HG02885 (cell line): Measurements from ENCODE around the gene IRS2.

Source experiments
- ATAC-seq: cut with Tn5 transposase; IDR thresholded peaks from one replicate; pipeline ENCODE4 v1.9.1; 2021; ENCODE audit warnings: mild to moderate bottlenecking; ENCODE audit not compliant: unreplicated experiment, poor library complexity

Gene IRS2

DNA sequence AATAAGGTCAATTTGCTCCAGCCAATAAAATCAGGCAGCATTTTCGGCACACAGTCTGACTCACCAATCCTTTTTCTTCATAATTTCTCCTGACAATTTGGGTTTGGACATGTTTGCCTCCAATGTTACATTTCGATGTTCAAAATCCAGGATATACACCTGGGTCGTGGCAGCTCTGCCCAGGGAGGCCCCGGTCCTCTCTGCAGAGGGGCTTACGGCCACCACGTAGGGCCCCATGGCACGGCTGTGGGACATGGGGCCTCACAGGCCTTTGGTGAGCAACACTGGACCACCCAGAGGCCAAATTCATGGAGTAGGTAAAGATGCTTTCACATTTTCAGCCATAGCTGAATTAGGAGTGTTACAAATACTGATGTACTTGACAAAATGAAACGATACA lies 25.4 kb downstream of the IRS2 start:
- ATAC-seq: no peak

DNA sequence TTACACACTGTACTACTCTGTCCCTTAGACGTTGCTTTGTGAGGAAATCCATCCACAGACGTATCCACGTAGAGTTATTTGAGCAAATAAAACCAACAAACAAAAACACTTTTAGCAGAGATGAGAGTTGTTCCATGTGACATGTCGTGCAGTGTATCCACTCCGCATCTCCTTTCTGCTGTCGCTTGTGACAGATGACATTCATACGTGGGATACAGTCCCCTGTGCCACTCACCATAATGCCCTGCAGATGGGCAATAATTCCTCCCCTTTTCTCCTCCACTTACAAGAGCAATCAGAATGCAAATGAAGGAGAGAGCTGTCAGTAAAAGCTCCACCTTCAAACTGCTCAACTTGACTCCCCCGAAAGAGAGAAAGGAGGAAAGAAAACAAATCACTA lies 26.0 kb downstream of the IRS2 start:
- ATAC-seq: no peak

DNA sequence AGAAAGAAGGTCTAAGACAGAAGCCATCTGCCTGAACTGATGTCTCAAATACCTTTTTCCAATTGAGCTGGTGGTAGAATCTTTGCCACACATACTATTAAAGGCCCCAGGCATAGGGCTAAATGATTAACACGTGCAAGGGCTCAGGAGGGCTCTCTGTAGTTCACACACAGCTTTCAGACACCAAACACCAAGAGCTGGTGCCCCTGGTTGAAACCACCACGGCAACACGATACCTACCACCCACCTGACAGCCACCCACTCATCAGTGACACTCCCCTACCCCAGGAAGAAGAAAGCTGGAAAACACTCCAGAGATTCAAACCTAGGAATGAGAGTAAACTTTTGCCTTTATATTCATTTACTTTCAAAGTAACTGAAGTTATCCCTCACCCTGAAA lies 26.8 kb downstream of the IRS2 start:
- no peak for ATAC-seq

DNA sequence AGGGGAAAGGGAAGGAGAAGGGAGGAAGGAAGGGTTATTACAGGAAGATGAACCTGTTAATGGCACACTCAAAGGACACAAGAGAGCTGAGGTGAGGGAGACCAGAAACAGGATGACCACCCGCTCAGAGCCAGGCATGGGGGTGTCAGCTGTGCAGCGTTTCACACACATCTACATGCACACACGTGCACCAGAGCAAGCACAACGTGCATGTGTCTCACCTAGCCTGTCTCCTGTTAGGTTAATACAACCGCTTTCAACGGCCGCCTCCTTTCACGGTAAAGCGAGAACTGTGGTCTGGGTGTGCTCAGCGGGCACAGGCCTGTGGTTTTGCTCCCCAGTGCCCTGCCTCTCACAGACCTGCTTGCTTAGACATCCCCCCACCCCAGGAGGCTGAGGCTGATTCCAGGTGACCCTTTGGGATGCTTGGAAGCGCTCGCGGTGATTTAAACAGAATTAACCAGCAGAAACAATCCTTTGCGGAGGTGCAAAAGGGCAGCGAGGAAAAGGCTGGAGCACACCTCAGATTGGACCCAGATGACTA lies 27.4 kb downstream of the IRS2 start:
- no peak for ATAC-seq

DNA sequence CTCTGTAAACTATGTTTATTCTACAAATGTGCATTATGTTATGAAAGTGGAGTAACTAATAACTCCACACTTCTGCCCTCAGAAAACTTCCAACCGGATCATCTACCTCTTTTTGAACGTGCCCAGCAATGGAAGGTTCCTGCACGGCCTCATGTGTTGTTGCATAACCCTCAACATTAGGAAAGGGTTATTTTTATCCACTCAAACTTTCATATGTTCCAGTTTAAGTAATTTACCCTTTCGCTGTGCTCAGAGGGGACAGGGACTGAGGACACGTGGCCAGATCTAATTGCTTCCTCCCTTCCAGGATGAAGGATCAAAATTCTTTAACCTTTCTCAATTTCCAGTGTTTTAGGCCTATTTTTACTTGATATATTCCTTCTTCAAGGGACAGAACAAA lies 29.6 kb downstream of the IRS2 start:
- no peak for ATAC-seq

DNA sequence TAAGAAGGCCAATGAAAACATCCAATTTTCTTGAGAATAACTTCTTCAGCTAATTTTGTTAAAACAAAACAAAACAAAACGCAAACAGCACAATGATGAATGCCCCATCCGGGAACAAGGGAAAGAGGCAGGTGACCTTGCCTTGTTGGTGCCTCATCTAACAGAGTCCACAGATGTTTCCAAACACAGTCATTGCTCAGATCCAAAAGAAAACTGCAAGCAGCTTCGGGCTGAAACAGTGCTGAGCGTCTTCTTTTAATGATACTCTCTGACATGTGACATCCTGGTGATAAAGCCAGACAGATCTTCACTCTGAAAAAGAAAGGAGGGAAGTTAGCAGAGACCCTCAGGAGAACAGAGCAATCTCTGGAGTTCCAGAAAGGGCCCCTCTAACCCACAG lies 30.4 kb downstream of the IRS2 start:
- ATAC-seq: no peak

DNA sequence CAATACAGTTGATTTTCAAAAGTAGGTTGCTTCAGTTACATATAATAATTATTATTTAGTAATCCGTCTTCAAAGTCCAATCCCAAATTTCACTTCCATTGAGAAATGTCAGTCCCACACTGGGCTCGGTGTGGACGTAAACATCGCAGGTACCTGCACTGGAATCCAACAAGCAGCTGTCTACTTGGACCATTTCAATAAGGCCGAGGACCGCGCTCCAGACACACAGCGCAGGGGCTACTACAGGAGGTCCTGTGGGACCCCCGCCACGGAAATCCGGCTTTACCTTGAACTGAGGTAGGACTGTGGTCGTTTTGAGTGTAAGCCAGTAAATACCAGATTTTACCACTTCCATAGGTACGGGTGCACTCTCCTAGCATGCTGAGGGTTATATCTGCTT lies 30.8 kb downstream of the IRS2 start:
- no peak for ATAC-seq

DNA sequence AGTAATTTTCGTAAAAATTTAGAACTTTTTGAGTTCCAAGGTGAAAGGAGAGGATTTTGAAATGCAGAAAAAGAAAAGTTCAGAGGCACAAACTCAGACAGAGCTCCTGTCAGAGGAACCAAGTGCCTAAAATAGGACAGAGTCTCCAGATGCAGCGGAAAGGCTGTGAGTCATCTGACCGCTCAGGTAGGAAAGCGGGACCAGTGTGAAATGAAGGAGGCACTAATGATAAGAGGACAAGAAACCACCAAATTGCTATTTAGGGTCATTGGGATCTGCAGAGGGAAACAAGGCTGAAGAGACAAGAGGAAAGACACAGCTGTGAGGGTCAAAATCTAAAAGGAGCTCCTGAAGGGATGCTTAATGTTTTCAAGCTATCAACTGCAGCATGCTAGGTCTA lies 34.9 kb downstream of the IRS2 start:
- ATAC-seq: no peak

DNA sequence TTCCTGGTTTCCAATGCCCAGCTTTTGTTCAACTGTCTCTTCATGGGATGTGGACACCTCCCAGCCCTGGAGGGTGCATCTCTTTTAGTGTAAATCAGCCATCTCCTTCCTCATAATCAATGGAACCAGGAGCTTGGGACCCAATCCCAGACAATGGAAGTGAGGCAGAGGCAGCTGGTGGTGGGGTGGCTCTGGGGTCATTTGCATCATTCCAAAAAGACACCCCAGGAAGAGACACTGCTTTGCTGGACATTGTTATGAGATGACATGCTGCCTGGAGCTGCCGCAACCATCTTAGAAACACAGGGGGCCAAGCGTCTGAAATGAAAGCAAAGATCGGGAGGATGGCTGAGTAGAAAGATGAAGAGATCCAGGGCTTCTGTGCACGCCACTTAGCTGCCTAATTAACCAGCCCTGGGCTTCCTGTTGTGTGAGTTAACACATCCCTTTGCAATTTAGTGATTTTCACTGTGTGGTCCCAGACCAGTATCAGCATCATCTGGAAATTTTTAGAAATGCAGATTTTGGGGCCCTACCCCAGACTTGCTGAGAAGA lies 36.1 kb downstream of the IRS2 start:
- ATAC-seq: no peak

DNA sequence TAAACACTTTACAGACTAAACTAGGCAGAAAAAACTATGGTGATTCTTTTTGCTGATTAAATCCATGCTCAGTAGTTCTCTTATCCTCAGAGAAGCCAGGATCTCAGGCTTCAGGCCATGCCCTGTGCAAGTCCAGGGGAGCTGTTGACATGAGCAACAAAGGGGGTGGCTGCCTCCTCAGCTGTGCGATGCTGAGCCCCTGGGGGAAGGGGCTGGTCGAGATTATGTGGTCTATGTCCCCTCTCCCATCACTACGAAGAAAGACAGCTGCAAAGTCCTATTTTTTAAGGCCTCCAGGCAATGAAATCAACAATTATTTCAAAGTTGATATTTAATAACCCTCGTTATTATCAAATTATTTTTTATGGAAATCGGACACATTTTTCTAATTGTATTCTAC lies 37.0 kb downstream of the IRS2 start:
- ATAC-seq: no peak

DNA sequence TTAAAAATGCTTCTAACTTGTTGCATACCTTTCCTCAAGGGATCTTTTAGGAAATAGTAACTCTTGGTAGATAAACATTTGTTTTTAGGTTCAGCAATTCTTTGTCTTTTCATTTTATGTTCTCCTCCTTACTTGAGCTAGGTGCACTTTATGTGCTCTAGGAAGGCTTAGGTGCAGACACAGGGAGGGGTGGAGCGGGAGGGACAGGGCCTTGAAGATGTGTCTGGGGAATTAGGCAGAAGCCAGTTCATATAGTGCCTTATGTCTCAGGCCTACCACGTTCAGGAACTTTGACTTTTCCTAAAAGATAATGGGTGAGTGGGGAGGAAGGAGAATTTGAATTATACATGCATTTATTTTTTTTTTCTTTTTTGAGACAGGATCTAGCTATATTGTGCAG lies 37.7 kb downstream of the IRS2 start:
- no peak for ATAC-seq

DNA sequence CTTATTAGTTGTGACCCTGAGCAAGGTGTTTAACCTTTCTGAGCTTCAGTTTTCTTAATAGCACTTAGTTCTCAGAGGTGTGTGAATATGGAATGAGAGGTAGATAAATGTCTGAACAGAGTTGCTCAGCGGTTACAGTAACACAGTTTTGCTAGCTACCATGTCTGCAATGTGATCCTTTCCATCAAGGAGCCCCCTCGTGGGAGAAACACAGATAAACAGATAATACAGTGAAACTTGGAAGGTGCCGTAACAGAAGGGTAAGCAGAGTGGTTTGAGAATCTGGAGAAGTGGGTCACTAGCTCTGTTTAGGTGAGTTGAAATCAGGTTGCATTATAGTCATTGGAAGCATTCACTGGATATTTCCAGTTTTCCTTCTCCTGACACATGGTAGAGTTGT lies 38.9 kb downstream of the IRS2 start:
- ATAC-seq: no peak

DNA sequence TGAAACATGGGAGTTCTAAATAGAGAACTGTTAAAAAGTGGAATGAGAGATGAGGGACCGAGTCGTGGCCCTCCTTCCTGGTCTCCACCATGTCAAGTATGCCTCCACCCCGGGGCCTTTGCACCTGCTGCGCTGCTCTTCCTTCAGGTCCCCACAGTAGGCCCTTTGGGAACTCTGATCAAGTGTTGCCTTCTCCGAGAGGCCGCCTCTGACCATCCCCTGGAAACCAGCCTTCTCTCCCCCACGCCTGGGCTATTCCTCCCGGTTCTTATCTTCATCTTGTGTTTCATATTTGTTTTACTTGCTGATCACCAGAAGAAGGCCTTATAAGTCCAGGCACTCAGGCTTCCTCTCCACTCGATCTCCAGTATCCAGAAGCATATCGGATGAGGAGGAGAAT lies 40.0 kb downstream of the IRS2 start:
- no peak for ATAC-seq

DNA sequence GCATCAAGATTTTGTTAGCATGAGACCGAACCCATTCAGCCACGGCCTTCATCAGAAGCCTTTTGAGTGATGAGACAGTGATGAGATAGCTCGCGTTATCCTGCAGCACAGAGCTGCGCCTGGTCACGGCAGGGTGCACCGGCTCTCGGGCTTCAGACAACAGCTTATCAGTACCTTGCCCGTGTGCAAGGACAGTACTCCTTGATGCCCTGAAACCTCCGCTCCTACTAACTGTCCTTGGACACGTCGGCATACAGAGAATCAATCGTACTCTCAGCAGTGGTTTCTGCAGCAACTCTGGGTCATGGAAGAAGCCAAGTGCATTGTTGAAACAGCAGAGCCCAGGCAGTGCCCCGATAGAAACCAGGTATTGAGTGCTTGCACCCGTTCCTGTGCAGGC lies 40.7 kb downstream of the IRS2 start:
- ATAC-seq: no peak

DNA sequence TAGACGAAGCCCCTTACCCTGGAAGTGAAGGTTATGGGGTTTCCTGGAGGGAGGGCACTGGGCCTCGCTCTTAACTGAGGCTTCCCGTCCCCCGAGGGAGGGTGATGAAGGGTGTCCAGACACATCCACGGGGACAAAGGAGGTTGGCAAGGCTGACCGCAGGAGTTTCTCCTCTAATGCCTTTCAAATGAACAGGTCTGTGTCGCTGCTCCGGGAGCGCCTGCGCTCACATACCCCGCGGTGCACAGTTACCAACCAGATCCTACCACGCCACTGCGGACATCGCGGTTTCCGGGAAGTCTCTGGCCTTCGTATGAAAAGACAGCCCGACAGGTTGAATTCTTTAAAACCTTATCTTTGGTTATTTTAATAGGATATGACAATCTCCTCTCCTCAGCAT lies 41.3 kb downstream of the IRS2 start:
- ATAC-seq: no peak

DNA sequence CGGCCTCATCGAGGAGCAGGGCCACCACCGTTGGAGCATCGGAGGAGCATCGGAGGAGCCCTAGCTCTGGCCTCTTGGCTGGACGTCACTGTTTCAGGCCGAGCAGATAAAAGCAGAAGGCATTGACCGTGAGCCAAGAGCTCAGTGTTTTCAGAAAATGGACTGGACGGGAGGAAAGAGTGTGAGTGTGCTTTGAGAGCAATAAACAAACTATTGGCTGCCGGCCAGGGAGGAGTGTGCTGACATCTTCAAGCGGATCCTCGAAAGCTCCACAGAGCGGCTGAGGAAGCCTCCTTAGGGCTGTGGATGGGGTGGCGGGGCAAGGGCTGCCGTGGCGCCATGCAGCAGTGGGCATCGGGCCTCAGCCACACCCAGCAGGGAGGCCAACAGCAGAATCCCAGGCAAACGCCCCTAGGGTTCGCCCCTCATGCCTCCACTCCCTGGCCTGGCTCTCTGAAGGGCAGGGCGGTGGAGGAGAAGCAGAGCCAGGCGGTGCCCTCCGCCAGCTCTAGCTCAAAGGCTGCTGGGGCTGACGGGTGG lies 41.8 kb downstream of the IRS2 start:
- ATAC-seq: no peak

DNA sequence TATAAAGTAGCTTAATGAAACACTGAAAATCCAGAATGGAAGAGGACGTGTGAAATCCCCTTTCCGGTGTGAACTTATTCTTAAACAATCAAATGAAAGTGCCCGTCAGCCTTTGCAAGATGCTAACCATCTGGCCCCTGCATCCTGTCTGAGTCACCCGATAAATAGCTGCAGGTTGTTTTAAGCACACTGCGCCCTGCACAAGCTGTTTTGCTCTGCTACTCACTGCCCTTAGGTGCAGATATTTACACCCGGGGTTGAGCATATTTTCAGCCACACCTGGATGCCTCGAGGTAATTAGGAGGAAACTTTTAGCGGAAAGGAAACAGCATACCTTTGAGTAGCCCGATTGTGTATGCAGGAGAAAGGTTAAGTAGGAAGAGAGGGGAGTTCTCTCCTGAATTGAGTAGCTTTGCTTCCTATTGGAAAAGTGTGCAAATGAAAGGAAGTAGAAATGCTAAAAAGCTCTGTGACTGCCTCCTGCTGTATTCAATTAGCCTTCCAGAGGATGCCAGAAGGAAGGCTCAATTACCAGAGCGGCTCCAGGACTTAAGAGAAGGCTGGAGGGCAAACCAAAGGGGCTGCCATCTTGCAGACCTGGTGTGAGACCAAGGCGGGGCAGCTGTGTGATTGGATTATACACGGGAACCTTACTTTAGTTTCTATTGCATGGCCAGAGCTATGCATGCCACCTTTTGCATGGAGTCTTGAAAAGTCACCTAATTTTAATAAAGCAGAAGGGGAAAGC lies 42.5 kb downstream of the IRS2 start:
- ATAC-seq: no peak

DNA sequence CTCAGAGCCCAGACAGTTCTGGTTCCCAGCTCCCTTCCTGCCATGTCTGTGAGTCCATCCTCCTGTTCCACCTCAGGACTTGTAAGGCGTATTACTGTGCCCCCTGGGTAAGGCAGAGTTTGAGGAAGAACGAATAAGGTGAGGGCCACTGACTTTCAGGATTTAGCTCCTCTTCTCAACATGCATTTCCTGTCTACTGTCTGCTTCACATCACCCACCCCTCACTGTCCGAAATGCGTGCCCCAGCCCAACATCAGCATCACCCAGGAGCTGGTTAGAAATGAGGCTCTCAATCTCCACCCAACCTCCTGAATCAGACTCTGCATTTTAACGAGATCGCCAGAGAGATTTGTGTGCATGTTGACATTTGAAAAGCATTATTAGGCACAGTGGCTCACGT lies 44.4 kb downstream of the IRS2 start:
- ATAC-seq: no peak

DNA sequence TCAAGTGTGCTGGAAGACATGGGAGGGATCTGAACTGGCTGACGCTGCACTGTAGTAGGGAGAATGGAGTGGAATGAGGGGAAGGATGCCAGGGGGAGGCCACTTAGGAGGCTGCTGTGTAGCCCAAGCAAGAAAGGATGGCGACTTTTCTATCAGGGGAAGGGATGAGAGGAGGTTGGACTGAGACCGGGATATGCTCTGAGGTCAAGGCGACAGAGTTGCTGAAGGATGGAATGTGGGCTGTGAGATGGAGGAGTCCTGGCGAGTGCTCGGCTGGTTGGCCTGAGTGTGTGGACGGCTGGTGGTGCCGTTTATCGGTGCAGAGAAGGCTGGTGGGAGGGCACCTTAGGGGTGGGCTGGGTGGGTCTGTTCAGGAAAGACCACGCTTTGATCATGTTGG lies 45.7 kb downstream of the IRS2 start:
- no peak for ATAC-seq

DNA sequence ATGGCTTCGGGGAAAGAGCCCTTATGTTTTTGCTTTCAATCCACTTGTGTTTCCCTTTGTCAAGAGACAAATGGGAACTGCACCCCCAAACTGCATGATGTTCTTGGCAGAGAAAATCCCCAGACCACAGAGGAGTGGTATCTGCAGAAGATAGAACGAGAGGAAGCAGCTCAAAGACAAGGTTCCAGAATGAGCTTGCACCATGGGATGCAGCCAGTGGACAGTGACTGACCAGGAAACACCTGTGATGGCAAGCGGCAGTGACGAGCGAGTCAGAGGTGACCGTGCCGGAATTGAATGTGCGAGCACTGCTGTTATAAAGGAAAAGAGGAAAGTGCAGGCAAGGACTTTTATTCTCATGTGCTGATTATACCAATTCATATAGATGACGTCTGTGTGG lies 46.3 kb downstream of the IRS2 start:
- no peak for ATAC-seq

DNA sequence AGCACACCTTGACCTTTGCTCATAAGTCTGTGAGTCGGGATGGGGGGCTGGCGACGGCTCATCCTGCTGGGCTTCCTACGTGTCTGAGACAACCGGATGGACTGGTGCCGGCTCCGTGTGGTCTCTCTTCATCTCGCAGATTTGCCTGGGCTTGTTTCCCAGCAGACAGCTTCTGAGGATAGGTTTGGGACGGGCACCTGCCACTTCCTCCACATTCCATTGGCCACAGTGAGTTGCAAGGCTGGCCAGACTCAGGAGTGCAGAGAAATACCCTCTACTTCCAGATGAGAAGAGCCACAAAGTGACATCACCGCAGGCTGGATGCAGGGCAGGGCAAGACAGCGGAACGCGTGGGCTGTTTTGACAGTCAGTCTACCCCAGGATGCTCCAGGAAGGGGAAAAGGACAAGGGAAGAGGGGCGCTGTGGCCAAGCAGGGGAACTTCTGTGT lies 48.1 kb downstream of the IRS2 start:
- no peak for ATAC-seq

DNA sequence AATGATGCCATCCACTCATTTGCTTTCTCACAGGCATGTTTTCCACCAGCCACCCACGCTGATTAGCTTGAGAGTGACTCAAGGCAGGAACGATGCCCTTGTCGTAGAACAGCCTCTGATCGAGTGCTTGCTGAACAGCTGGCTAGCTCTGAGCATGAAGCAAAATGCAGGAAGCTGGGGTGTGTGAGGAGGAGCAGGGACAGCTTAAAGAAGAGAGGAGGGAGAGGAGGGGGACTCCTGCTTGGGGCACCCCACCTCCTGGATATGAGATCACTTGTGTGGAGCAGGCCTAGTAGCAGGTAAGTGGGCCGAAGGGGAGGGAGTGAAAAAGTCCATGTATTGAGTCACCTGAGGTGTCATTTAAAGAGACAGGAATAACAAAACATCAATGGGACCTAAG lies 48.8 kb downstream of the IRS2 start:
- no peak for ATAC-seq
